GM12878 (cell line): ENCODE results near the gene PTGES2. TPM values are rescaled to one million over a fixed set of nuclear protein-coding genes. Genes with fewer than 3 reads are reported as not detected.

Experiments
- ATAC-seq: fragments of 200-7000 bp; cut with Tn5 transposase; 3 replicates; pipeline ENCODE4 v1.9.1; 2020; ENCODE audit warnings: mild to moderate bottlenecking, moderate library complexity
- BruUV-seq: library from RNA; stranded (reverse); fragments of 400-500 nt; replicated peaks from 2 replicates; lab custom pipeline; 2021; lab: Mats Ljungman, UMichigan
- CTCF ChIA-PET: fragments of 300-600 bp; sonication (Branson Sonifier 250); formaldehyde crosslinking; extraction: SDS; loops from one replicate; lab custom pipeline; 2021; ENCODE audit warnings: inconsistent platforms; lab: Yijun Ruan, JAX
- POLR2A ChIA-PET: fragments of 350-600 bp; formaldehyde crosslinking; extraction: SDS; loops from one replicate; lab custom pipeline; 2021; ENCODE audit warnings: inconsistent platforms; lab: Charles Lee
- RAD21 ChIA-PET: fragments of 300-600 bp; sonication (Branson Sonifier 250); formaldehyde crosslinking; loops from one replicate; lab custom pipeline; 2023; ENCODE audit warnings: antibody characterized with exemption; ENCODE audit not compliant: unreplicated experiment; lab: Charles Lee
- SMC1A ChIA-PET: fragments of 300-600 bp; sonication (Branson Sonifier 250); formaldehyde crosslinking; loops from one replicate; lab custom pipeline; 2023; ENCODE audit not compliant: unreplicated experiment, uncharacterized antibody; lab: Charles Lee
- DNase-seq: peaks from one replicate; pipeline ENCODE4 v3.0.0-alpha.2; 2011; ENCODE audit warnings: low read depth, low spot score
- FAIRE-seq: peaks from 3 replicates; lab custom pipeline; 2011; peaks lifted over from hg19 to GRCh38; lab: Jason Lieb, UNC
- H2AFZ ChIP-seq: 2 replicates; pipeline ENCODE4 v1.6.0; 2011; ENCODE audit warnings: low read depth, low read length, control low read depth; ENCODE audit not compliant: control insufficient read depth
- H3K27ac ChIP-seq: 2 replicates; pipeline ENCODE4 v1.5.1; 2011; ENCODE audit warnings: control low read depth; ENCODE audit not compliant: control insufficient read depth, insufficient read depth
- H3K27me3 ChIP-seq, 2 experiments: replicated peaks in 1 of 2; 2 replicates each; pipeline versions ENCODE4 v1.6.0 to v1.6.1; 2011; ENCODE audit warnings: low read length in 1 of 2; ENCODE audit not compliant: control insufficient read depth in 2 of 2, insufficient read depth in 2 of 2
- H3K36me3 ChIP-seq, 2 experiments: 2 replicates each; pipeline ENCODE4 v1.5.1; 2011; ENCODE audit warnings: low read length in 1 of 2; ENCODE audit not compliant: control insufficient read depth in 2 of 2, insufficient read depth in 2 of 2
- H3K4me1 ChIP-seq: 2 replicates; pipeline ENCODE4 v1.6.1; 2011; ENCODE audit warnings: mild to moderate bottlenecking, low read length, moderate library complexity, mixed read lengths; ENCODE audit not compliant: control insufficient read depth, insufficient read depth
- H3K4me2 ChIP-seq: 2 replicates; pipeline ENCODE4 v1.6.0; 2011; ENCODE audit warnings: control low read depth; ENCODE audit not compliant: control insufficient read depth, insufficient read depth
- H3K4me3 ChIP-seq: fragments of 200-600 bp; sonication (generic); 2 replicates; pipeline ENCODE4 v1.5.1; 2016
- H3K79me2 ChIP-seq: 2 replicates; pipeline ENCODE4 v1.6.0; 2011; ENCODE audit warnings: low read length; ENCODE audit not compliant: control insufficient read depth, insufficient read depth
- H3K9ac ChIP-seq: 2 replicates; pipeline ENCODE4 v1.8.0; 2011; ENCODE audit warnings: low read length, control low read depth, mixed read lengths; ENCODE audit not compliant: control insufficient read depth, insufficient read depth
- H3K9me3 ChIP-seq: replicated peaks from 3 replicates; pipeline ENCODE4 v1.5.1; 2011; ENCODE audit warnings: mild to moderate bottlenecking, low read length; ENCODE audit not compliant: control insufficient read depth, insufficient read depth
- H4K20me1 ChIP-seq: 2 replicates; pipeline ENCODE4 v1.6.0; 2011; ENCODE audit not compliant: control insufficient read depth, insufficient read depth
- BMI1 ChIP-seq: fragments of 450-650 bp; IDR thresholded peaks from 2 replicates; pipeline ENCODE4 v1.6.1; 2016; ENCODE audit warnings: mild to moderate bottlenecking, moderate library complexity, borderline replicate concordance
- CEBPZ ChIP-seq: fragments of 150-350 bp; IDR thresholded peaks from 2 replicates; pipeline ENCODE4 v1.6.1; 2016; ENCODE audit warnings: low read depth, low read length
- CUX1 ChIP-seq: IDR thresholded peaks from 2 replicates; pipeline ENCODE4 v1.6.1; 2012; ENCODE audit warnings: improper control_type of control experiment, low read depth, low read length; ENCODE audit not compliant: insufficient replicate concordance
- JUND ChIP-seq: IDR thresholded peaks from 2 replicates; pipeline ENCODE4 v1.6.1; 2012; ENCODE audit warnings: low read depth, mild to moderate bottlenecking, low read length, improper control_type of control experiment, moderate library complexity
- MAX ChIP-seq: IDR thresholded peaks from 2 replicates; pipeline ENCODE4 v1.6.1; 2012; ENCODE audit warnings: low read depth, low read length, improper control_type of control experiment
- MYB ChIP-seq: fragments of 150-350 bp; IDR thresholded peaks from 2 replicates; pipeline ENCODE4 v1.6.1; 2014; ENCODE audit warnings: mild to moderate bottlenecking, low read depth, low read length, borderline replicate concordance
- NFYA ChIP-seq: IDR thresholded peaks from 2 replicates; pipeline ENCODE4 v1.6.1; 2011; ENCODE audit warnings: low read depth, mild to moderate bottlenecking, low read length, improper control_type of control experiment, borderline replicate concordance
- NR2F1 ChIP-seq: fragments of 450-650 bp; conservative IDR thresholded peaks from 2 replicates; pipeline ENCODE4 v1.6.1; 2017; ENCODE audit warnings: mild to moderate bottlenecking
- RCOR1 ChIP-seq: conservative IDR thresholded peaks from 2 replicates; pipeline ENCODE4 v1.6.1; 2012; ENCODE audit warnings: low read depth, low read length, improper control_type of control experiment
- SMAD5 ChIP-seq: IDR thresholded peaks from 2 replicates; pipeline ENCODE4 v1.6.1; 2016; ENCODE audit warnings: antibody characterized with exemption, low read depth
- USF1 ChIP-seq: IDR thresholded peaks from 2 replicates; pipeline ENCODE4 v1.6.1; 2011; ENCODE audit warnings: borderline replicate concordance, low read depth, mild to moderate bottlenecking, moderate library complexity, mixed read lengths, low read length; ENCODE audit not compliant: insufficient read depth; ENCODE audit errors: extremely low read length
- YBX1 ChIP-seq: fragments of 450-650 bp; IDR thresholded peaks from 2 replicates; pipeline ENCODE4 v1.6.1; 2016; ENCODE audit warnings: antibody characterized with exemption
- ZNF207 ChIP-seq: fragments of 450-650 bp; IDR thresholded peaks from 2 replicates; pipeline ENCODE4 v1.6.1; 2014; ENCODE audit warnings: antibody characterized with exemption, mild to moderate bottlenecking, borderline replicate concordance
- WGBS: methylation state at CpG from one replicate; pipeline ENCODE4 v1.1.6; 2016; ENCODE audit warnings: low lambda C conversion rate; ENCODE audit not compliant: insufficient replicate concordance, insufficient coverage; ENCODE audit errors: missing lambda C conversion rate; 5-methylcytosine and 5-hydroxymethylcytosine counted together
- in situ Hi-C: fragments of 300-500 bp; cut with MboI; formaldehyde crosslinking; loops from 9 replicates; pipeline ENCODE4 v1.14.3; 2018; ENCODE audit warnings: mixed read lengths
- intact Hi-C: fragments of 100-400 bp; cut with micrococcal nuclease; formaldehyde crosslinking; loops from one replicate; pipeline ENCODE4 v1.14.2; 2022; ENCODE audit not compliant: unreplicated experiment
- polyA plus RNA-seq, 11 experiments: library from polyadenylated mRNA; depleted of rRNA in 4 of 11; unstranded in 6 of 11; stranded (reverse) in 5 of 11; fragments of >200 nt; fragmentation: Nextera tagmentation in 4 of 11; fragmentation: Illumina TruSeq in 1 of 11; extraction: Ambion mirVana in 4 of 11; extraction: Trizol in 1 of 11; gene quantifications; 1 replicate in 1 of 11; 2 replicates in 10 of 11; pipeline versions ENCODE4 v1.2.1 to v1.2.3, GENCODE V29; 2011 to 2016; ENCODE audit warnings: inconsistent platforms in 2 of 11, missing spikeins in 2 of 11, low read depth in 1 of 11
- total RNA-seq, 4 experiments: library from RNA; depleted of rRNA in 3 of 4; stranded (reverse); fragments of >200 nt in 3 of 4; fragmentation: Illumina TruSeq in 1 of 4; extraction: Trizol in 1 of 4; gene quantifications; 2 replicates each; pipeline versions ENCODE4 v1.2.1 to v1.2.3, GENCODE V29; 2013 to 2021

The PTGES2 gene
- total and polyA plus RNA-seq, 10 of the 15 experiments (the other 5 are each of a cell fraction or from before 2014, with no cell fraction given) = 2.1 to 141 (median 99.1) TPM

GRCh38 chr9:128149001-128149701, 21.6 kb upstream of the PTGES2 start, which contains the start of gene LCN2:
Gene LCN2 (plus strand): TSS chr9:128149453. CDS start chr9:128149526, 73 bp downstream.
- H3K9me3 ChIP-seq = no peaks in the 10 kb centered on the region
- H3K36me3 ChIP-seq = no peaks in the 10 kb centered on the region
- H3K27me3 ChIP-seq = peaks cover 0 to 1% of the 10 kb centered on the region in 2 experiments; a peak in 2 of 4 replicates
- RAD21 ChIA-PET = no interaction called here
- H2AFZ ChIP-seq = no peak within 1 kb of the TSS
- 29% methylated on average over 9 of the region's 9 CpGs for WGBS
- H3K27ac ChIP-seq = no peak within 1 kb of the TSS
- no peaks in the 10 kb centered on the region for H3K4me1 ChIP-seq
- ATAC-seq = no peak
- intact Hi-C loops = no loop called here
- no peak within 1 kb of the TSS for H3K4me3 ChIP-seq
- H3K79me2 ChIP-seq = no peaks in the 10 kb centered on the region
- CTCF ChIA-PET = interaction anchor here (1.1 kb wide), 1 partner anchor 13 kb away, joined by 3 read pairs; no protein-coding TSS in a partner anchor
- H3K9ac ChIP-seq = no peak within 1 kb of the TSS
- TF ChIP-seq MAX = no peak
- TF ChIP-seq NFYA = no peak
- TF ChIP-seq SMAD5 = no peak
- TF ChIP-seq CUX1 = no peak
- no peak for TF ChIP-seq JUND
- TF ChIP-seq NR2F1 = no peak
- TF ChIP-seq USF1 = no peak
- TF ChIP-seq CEBPZ = no peak
- no peak for TF ChIP-seq YBX1
- TF ChIP-seq MYB = no peak
- TF ChIP-seq BMI1 = no peak
- TF ChIP-seq RCOR1 = no peak
- no peak for TF ChIP-seq ZNF207
- TF ChIP-seq, all 136 proteins: peak for 0
- FAIRE-seq (no peak), DNase-seq (no peak)
- POLR2A ChIA-PET = no interaction called here
- no TSS peak for BruUV-seq
- SMC1A ChIA-PET = no interaction called here
- H4K20me1 ChIP-seq = no peaks in the 10 kb centered on the region; the same call in 1 of the 2 replicates
- H3K4me2 ChIP-seq = no peak within 1 kb of the TSS
- in situ Hi-C loops = no loop called here
